Peyer's patch (tissue), 4 donors: ENCODE measurements around the gene PPY. TPM values are rescaled to one million over a fixed set of nuclear protein-coding genes. Genes with fewer than 3 reads are reported as not detected.
"Not testable (repeated sequence)": the region's sequence is repeated elsewhere in the genome, so short reads cannot be mapped to it uniquely, and the experiment has no call there.

Experiments used
- DNase-seq, 3 donors: peaks; one replicate each; pipeline ENCODE4 v3.0.0-alpha.2; 2017 to 2019
- H3K27ac ChIP-seq, 4 donors: fragments of 200-600 bp; sonication (generic); one replicate each; pipeline ENCODE4 v1.5.1; 2016 to 2019
- H3K27me3 ChIP-seq, 2 donors: fragments of 200-600 bp; sonication (generic); one replicate each; pipeline ENCODE4 v1.5.1; 2019
- H3K36me3 ChIP-seq, 3 donors: fragments of 200-600 bp; sonication (generic); one replicate each; pipeline ENCODE4 v1.5.1; 2016 to 2019
- H3K4me1 ChIP-seq, 4 donors: fragments of 200-600 bp; sonication (generic); one replicate each; pipeline ENCODE4 v1.5.1; 2016 to 2019
- H3K4me3 ChIP-seq, 4 donors: fragments of 200-600 bp; sonication (generic); 1 replicate in 3 of 4; 2 replicates in 1 of 4; pipeline ENCODE4 v1.5.1; 2016 to 2019; ENCODE audit warnings: mild to moderate bottlenecking in 1 of 4
- H3K9me3 ChIP-seq, 4 donors: fragments of 200-600 bp; sonication (generic); one replicate each; pipeline ENCODE4 v1.5.1; 2016 to 2019; ENCODE audit warnings: mild to moderate bottlenecking in 1 of 4
- POLR2A ChIP-seq, 2 donors: fragments of 450-650 bp; IDR thresholded peaks; one replicate each; pipeline ENCODE4 v1.5.1; 2017; ENCODE audit warnings: antibody characterized with exemption in 2 of 2, mild to moderate bottlenecking in 2 of 2, moderate library complexity in 2 of 2
- total RNA-seq, 4 donors: library from RNA; depleted of rRNA; stranded (reverse); fragments of >200 nt; gene quantifications; one replicate each; pipeline ENCODE4 v1.1.0, GENCODE V29; 2016
- TF ChIP-seq, protein P1 (sequence below), 6 experiments: fragments of 450-650 bp in 4 of 6; fragments of 200-600 bp in 2 of 6; sonication (generic) in 1 of 6; IDR thresholded peaks; one replicate each; pipeline ENCODE4 v1.5.1; 2017 to 2019; ENCODE audit warnings: antibody characterized with exemption in 6 of 6, mild to moderate bottlenecking in 3 of 6, moderate library complexity in 1 of 6

PPY gene
- total RNA-seq, 4 donors from 2014 or later, result not detected

DNA sequence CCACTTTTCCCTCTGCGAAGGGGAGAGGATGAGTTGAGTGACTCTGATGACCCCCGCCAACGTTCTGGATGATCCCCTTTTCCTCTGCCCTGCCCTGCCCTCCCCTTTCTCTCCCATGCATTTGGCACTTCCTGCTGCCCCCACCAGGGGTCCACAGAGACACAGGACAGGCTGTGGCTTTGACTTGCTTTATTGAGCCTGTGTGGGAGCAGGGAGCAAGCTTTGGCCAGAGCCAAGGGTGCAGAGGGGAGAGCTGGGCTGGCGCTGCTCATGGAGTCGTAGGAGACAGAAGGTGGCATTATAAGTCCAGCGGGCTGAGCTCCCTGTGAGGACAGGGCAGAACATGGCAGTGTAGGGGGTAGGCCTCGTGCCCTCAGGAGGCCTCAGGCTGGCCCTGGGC lies 1.6 kb downstream of the PPY start:
- H3K27me3 ChIP-seq, result no peaks in the 10 kb centered on the region
- no peak for DNase-seq
- H3K4me3 ChIP-seq, result no peak overlapping the region
- no peaks in the 10 kb centered on the region for H3K9me3 ChIP-seq
- TF ChIP-seq, protein P1, sequence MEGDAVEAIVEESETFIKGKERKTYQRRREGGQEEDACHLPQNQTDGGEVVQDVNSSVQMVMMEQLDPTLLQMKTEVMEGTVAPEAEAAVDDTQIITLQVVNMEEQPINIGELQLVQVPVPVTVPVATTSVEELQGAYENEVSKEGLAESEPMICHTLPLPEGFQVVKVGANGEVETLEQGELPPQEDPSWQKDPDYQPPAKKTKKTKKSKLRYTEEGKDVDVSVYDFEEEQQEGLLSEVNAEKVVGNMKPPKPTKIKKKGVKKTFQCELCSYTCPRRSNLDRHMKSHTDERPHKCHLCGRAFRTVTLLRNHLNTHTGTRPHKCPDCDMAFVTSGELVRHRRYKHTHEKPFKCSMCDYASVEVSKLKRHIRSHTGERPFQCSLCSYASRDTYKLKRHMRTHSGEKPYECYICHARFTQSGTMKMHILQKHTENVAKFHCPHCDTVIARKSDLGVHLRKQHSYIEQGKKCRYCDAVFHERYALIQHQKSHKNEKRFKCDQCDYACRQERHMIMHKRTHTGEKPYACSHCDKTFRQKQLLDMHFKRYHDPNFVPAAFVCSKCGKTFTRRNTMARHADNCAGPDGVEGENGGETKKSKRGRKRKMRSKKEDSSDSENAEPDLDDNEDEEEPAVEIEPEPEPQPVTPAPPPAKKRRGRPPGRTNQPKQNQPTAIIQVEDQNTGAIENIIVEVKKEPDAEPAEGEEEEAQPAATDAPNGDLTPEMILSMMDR (IDR thresholded peaks at IDR 0.05), result peak in 1 of 6 experiments; percentile 17
- no peak for TF ChIP-seq POLR2A (IDR thresholded peaks at IDR 0.05)
- H3K36me3 ChIP-seq, result no peaks in the 10 kb centered on the region
- peaks cover 0 to 11% (median 5%) of the 10 kb centered on the region in 4 donors for H3K4me1 ChIP-seq
- no peak overlapping the region for H3K27ac ChIP-seq

DNA sequence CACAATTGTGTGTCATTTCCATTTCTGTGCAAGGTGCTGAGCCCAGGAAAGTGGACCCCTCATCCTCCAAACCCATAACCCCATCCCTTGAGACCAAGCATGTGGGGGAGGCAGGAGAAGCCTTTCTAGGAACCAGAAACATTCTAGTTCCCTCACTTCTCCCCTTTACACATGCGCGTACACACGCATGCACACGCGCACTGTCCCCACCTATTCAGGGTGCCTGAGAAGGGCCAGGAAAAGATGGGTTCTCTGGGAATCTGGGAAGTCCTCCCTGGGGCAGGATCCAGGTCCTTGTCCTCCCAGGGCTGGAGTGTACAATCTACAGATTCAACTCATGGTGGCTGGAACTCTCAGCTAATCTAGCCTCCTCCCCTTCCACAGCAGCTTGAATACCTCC lies 2.4 kb downstream of the PPY start:
- Histone ChIP-seq H3K4me3 (no peak overlapping the region), H3K4me1 (peaks cover 0 to 11% (median 5%) of the 10 kb centered on the region in 4 donors), H3K27ac (no peak overlapping the region), H3K9me3 (no peaks in the 10 kb centered on the region), H3K27me3 (no peaks in the 10 kb centered on the region), H3K36me3 (no peaks in the 10 kb centered on the region)
- no peak for DNase-seq
- no peak for TF ChIP-seq POLR2A (IDR thresholded peaks at IDR 0.05)
- TF ChIP-seq, protein P1 (IDR thresholded peaks at IDR 0.05), result no peak

DNA sequence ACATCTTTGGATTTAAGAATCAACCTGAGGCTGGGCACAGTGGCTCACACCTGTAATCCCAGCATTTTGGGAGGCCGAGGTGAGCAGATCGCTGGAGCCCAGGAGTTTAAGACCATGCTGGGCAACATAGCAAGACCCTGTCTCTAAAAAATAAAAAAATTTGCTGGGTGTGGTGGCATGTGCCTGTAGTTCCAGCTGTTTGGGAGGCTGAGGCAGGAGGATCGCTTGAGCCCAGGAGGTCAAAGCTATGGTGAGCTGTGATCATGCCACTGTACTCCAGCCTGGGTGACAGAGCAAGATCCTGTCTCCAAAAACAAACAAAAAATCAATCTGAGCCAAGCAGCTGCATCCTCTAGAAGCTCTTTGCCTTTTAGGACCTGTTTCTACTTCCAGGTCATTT lies 2.8 kb downstream of the PPY start:
- not testable (repeated sequence) for H3K27me3 ChIP-seq, H3K4me3 ChIP-seq, H3K36me3 ChIP-seq, H3K9me3 ChIP-seq, DNase-seq, H3K27ac ChIP-seq
- H3K4me1 ChIP-seq, result peaks cover 0 to 11% (median 5%) of the 10 kb centered on the region in 4 donors

DNA sequence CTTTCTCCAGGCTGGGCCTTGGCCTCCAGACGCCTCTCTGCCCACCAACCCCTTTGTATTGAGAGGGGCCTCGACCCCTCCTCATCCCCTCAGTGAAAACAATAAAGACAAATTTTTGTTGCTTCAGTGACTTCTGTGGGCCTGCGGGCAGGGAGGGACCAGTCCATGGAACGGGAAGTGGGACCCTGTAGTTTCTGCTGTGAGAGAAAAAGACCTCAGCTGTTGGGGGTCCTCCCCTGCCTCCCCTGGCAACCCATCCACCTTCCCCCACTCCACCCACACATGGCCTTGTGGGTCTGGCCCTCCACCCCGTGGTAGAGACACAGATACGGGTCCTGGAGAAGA lies 3.5 kb downstream of the PPY start:
- Histone ChIP-seq H3K4me3 (peak overlapping the region in 1 of 4 donors; percentile 41), H3K4me1 (peaks cover 0 to 11% (median 5%) of the 10 kb centered on the region in 4 donors), H3K27ac (no peak overlapping the region), H3K9me3 (no peaks in the 10 kb centered on the region), H3K27me3 (no peaks in the 10 kb centered on the region), H3K36me3 (no peaks in the 10 kb centered on the region)
- no peak for TF ChIP-seq POLR2A (IDR thresholded peaks at IDR 0.05)
- TF ChIP-seq, protein P1 (IDR thresholded peaks at IDR 0.05), result no peak
- no peak for DNase-seq

DNA sequence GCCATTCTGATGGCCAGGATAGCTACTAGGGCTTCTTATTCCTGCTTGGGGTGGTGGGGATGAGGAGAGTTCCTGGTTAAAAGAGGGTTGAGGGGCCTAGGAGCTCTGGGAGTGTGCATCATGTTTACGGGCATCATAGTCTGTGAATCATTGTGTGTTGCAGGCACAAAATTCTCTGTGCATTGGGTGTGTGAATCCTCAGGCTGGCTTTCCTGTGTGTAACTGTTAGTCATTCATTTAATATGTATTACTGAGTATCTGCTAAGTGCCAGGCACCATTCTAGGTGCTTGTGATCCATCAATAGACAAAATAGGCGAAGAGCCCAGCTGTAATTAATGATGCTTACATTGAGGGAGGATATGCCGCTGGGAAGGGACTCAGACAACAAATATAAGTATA lies 5.8 kb downstream of the PPY start:
- TF ChIP-seq, protein P1 (IDR thresholded peaks at IDR 0.05), result no peak
- no peak for TF ChIP-seq POLR2A (IDR thresholded peaks at IDR 0.05)
- Histone ChIP-seq H3K4me1 (peaks cover 0 to 11% (median 5%) of the 10 kb centered on the region in 4 donors), H3K9me3 (no peaks in the 10 kb centered on the region), H3K4me3 (no peak overlapping the region), H3K27me3 (no peaks in the 10 kb centered on the region), H3K36me3 (no peaks in the 10 kb centered on the region), H3K27ac (no peak overlapping the region)
- DNase-seq, result no peak

DNA sequence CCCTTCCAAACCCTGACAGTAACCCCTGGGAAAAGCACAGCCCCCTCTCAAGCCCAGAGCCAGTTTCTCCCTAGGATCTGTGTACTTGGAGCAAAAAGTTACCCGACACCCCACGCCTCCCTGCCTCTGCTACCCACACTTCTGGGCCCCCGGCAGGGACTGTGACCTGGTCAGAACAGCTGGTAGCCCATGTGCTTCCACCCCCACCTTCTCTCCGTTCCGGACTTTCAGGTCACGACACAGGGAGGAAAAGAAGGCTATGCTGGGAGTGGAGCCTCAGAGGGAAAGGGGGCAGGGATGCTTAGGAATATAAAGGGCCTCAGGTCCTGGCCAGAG lies 6.4 kb downstream of the PPY start:
- Histone ChIP-seq H3K27ac (no peak overlapping the region), H3K27me3 (no peaks in the 10 kb centered on the region), H3K4me3 (no peak overlapping the region), H3K9me3 (no peaks in the 10 kb centered on the region), H3K36me3 (no peaks in the 10 kb centered on the region), H3K4me1 (peaks cover 0 to 11% (median 5%) of the 10 kb centered on the region in 4 donors)
- TF ChIP-seq, protein P1 (IDR thresholded peaks at IDR 0.05), result no peak
- no peak for TF ChIP-seq POLR2A (IDR thresholded peaks at IDR 0.05)
- no peak for DNase-seq
